Liver (tissue), 9 donors: ENCODE data around the gene SNX14. TPM values are rescaled to one million over a fixed set of nuclear protein-coding genes. Genes with fewer than 3 reads are reported as not detected.
A peak's percentile ranks its signal among the peaks of the same experiment; 100 is the strongest.

ENCODE experiments used
- DNase-seq: peaks from one replicate; pipeline ENCODE4 v3.0.0-alpha.2; 2017; ENCODE audit warnings: low spot score
- H3K27ac ChIP-seq, 2 donors: one replicate each; pipeline ENCODE4 v1.7.0; 2013; ENCODE audit warnings: inconsistent platforms in 2 of 2, low read length in 2 of 2, control low read depth in 1 of 2, low read depth in 1 of 2, mild to moderate bottlenecking in 1 of 2
- H3K27me3 ChIP-seq, 4 donors: one replicate each; pipeline versions ENCODE4 v1.6.1 to v1.7.0; 2013; ENCODE audit warnings: low read length in 3 of 4, inconsistent platforms in 1 of 4, mild to moderate bottlenecking in 1 of 4, moderate library complexity in 1 of 4; ENCODE audit not compliant: control insufficient read depth in 4 of 4, insufficient read depth in 4 of 4
- H3K36me3 ChIP-seq, 4 donors: one replicate each; pipeline versions ENCODE4 v1.6.1 to v1.7.0; 2013; ENCODE audit warnings: low read length in 3 of 4, mild to moderate bottlenecking in 3 of 4, low read depth in 1 of 4, moderate library complexity in 1 of 4; ENCODE audit not compliant: control insufficient read depth in 4 of 4, insufficient read depth in 3 of 4
- H3K4me1 ChIP-seq, 4 donors: one replicate each; pipeline versions ENCODE4 v1.6.1 to v1.7.0; 2013; ENCODE audit warnings: low read length in 3 of 4, mild to moderate bottlenecking in 3 of 4, moderate library complexity in 1 of 4; ENCODE audit not compliant: control insufficient read depth in 4 of 4, insufficient read depth in 4 of 4
- H3K4me3 ChIP-seq, 3 donors: one replicate each; pipeline versions ENCODE4 v1.6.1 to v1.7.0; 2013; ENCODE audit warnings: low read length in 3 of 3, control low read depth in 1 of 3, low read depth in 1 of 3, mild to moderate bottlenecking in 1 of 3
- H3K9ac ChIP-seq, 2 donors: one replicate each; pipeline ENCODE4 v1.7.0; 2013; ENCODE audit warnings: low read length in 2 of 2, mild to moderate bottlenecking in 2 of 2, moderate library complexity in 2 of 2, control low read depth in 1 of 2, low read depth in 1 of 2
- H3K9me3 ChIP-seq, 4 donors: one replicate each; pipeline versions ENCODE4 v1.6.1 to v1.7.0; 2013; ENCODE audit warnings: low read length in 3 of 4; ENCODE audit not compliant: control insufficient read depth in 4 of 4
- EGR1 ChIP-seq, 2 donors: IDR thresholded peaks; 2 replicates each; pipeline ENCODE4 v1.6.1; 2016 to 2018; ENCODE audit warnings: antibody characterized with exemption in 2 of 2, low read depth in 2 of 2
- FOXA1 ChIP-seq: IDR thresholded peaks from 2 replicates; pipeline ENCODE4 v1.6.1; 2016; ENCODE audit warnings: antibody characterized with exemption
- FOXA2 ChIP-seq: IDR thresholded peaks from 2 replicates; pipeline ENCODE4 v1.6.1; 2016; ENCODE audit warnings: antibody characterized with exemption
- HNF4A ChIP-seq, 2 donors: conservative IDR thresholded peaks; 2 replicates each; pipeline ENCODE4 v1.6.1; 2016; ENCODE audit warnings: antibody characterized with exemption in 2 of 2, mild to moderate bottlenecking in 2 of 2
- HNF4G ChIP-seq: IDR thresholded peaks from 2 replicates; pipeline ENCODE4 v1.6.1; 2016; ENCODE audit warnings: antibody characterized with exemption
- JUND ChIP-seq, 2 donors: IDR thresholded peaks; 2 replicates each; pipeline ENCODE4 v1.6.1; 2016; ENCODE audit warnings: antibody characterized with exemption in 2 of 2
- MAX ChIP-seq: IDR thresholded peaks from 2 replicates; pipeline ENCODE4 v1.6.1; 2016; ENCODE audit warnings: antibody characterized with exemption
- NR2F2 ChIP-seq: IDR thresholded peaks from 2 replicates; pipeline ENCODE4 v1.6.1; 2016; ENCODE audit warnings: antibody characterized with exemption
- RAD21 ChIP-seq, 2 donors: IDR thresholded peaks; 2 replicates each; pipeline ENCODE4 v1.6.1; 2016; ENCODE audit warnings: antibody characterized with exemption in 2 of 2, mild to moderate bottlenecking in 2 of 2
- REST ChIP-seq: IDR thresholded peaks from 2 replicates; pipeline ENCODE4 v1.6.1; 2016; ENCODE audit warnings: antibody characterized with exemption, mild to moderate bottlenecking
- RXRA ChIP-seq, 2 donors: IDR thresholded peaks; 2 replicates each; pipeline ENCODE4 v1.6.1; 2017 to 2018; ENCODE audit warnings: antibody characterized with exemption in 2 of 2, mild to moderate bottlenecking in 1 of 2
- SP1 ChIP-seq: IDR thresholded peaks from 2 replicates; pipeline ENCODE4 v1.6.1; 2018; ENCODE audit warnings: antibody characterized with exemption, mild to moderate bottlenecking
- YY1 ChIP-seq: IDR thresholded peaks from 2 replicates; pipeline ENCODE4 v1.6.1; 2016; ENCODE audit warnings: antibody characterized with exemption, mild to moderate bottlenecking
- WGBS: extraction: QIAGEN DNeasy Blood & Tissue Kit; methylation state at CpG from one replicate; pipeline ENCODE4 v1.1.7; 2013; 5-methylcytosine and 5-hydroxymethylcytosine counted together
- polyA plus RNA-seq, 2 donors: library from polyadenylated mRNA; stranded (reverse) in 1 of 2; unstranded in 1 of 2; fragments of 200-250 nt in 1 of 2; fragments of >200 nt in 1 of 2; fragmentation: Nextera tagmentation in 1 of 2; extraction: Ambion mirVana in 1 of 2; gene quantifications; one replicate each; pipeline versions ENCODE4 v1.2.1 to v1.2.3, GENCODE V29; 2013 to 2015
- total RNA-seq, 2 donors: library from RNA; depleted of rRNA; stranded (reverse); fragments of >200 nt; gene quantifications; one replicate each; pipeline ENCODE4 v1.2.3, GENCODE V29; 2014
- TF ChIP-seq, protein P1 (sequence below): fragments of 150-350 bp; IDR thresholded peaks from 2 replicates; pipeline ENCODE4 v1.5.1; 2017; ENCODE audit warnings: improper control_type of control experiment, low read depth, low read length; ENCODE audit not compliant: missing input control
- TF ChIP-seq, protein P2 (sequence below): IDR thresholded peaks from 2 replicates; pipeline ENCODE4 v1.6.1; 2016; ENCODE audit warnings: antibody characterized with exemption
- donor health status: healthy.
- donor health status: healthy.
- donor health status: healthy.
- donor health status: healthy.
- donor health status: healthy.

SNX14 gene
- total and polyA plus RNA-seq, 4 donors = 30.5 to 79.1 (median 52.7) TPM

- TF ChIP-seq, protein P1, sequence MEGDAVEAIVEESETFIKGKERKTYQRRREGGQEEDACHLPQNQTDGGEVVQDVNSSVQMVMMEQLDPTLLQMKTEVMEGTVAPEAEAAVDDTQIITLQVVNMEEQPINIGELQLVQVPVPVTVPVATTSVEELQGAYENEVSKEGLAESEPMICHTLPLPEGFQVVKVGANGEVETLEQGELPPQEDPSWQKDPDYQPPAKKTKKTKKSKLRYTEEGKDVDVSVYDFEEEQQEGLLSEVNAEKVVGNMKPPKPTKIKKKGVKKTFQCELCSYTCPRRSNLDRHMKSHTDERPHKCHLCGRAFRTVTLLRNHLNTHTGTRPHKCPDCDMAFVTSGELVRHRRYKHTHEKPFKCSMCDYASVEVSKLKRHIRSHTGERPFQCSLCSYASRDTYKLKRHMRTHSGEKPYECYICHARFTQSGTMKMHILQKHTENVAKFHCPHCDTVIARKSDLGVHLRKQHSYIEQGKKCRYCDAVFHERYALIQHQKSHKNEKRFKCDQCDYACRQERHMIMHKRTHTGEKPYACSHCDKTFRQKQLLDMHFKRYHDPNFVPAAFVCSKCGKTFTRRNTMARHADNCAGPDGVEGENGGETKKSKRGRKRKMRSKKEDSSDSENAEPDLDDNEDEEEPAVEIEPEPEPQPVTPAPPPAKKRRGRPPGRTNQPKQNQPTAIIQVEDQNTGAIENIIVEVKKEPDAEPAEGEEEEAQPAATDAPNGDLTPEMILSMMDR = no peak
- TF ChIP-seq NR2F2 (no peak), JUND (IDR thresholded peaks at IDR 0.05) (no peak), FOXA2 (no peak), MAX (no peak), HNF4G (no peak), HNF4A (conservative IDR thresholded peaks at IDR 0.05) (no peak), EGR1 (IDR thresholded peaks at IDR 0.05; ENCODE audit: low read depth in 2 of 2) (no peak)
- TF ChIP-seq, protein P2, sequence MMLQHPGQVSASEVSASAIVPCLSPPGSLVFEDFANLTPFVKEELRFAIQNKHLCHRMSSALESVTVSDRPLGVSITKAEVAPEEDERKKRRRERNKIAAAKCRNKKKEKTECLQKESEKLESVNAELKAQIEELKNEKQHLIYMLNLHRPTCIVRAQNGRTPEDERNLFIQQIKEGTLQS = no peak
These were observed 128.9 kb downstream of the SNX14 start (continued) for GRCh38 chr6:85464722-85465150.

GRCh38 chr6:85464260-85464644 is 129.4 kb downstream of the SNX14 start:
- 71% methylated on average over 4 of the region's 4 CpGs for WGBS
- no peak overlapping the region for H3K9ac ChIP-seq

GRCh38 chr6:85463621-85464259 is 129.9 kb downstream of the SNX14 start:
- H3K4me1 ChIP-seq = peaks cover 12 to 41% (median 34%) of the 10 kb centered on the region in 4 donors
- 65% methylated on average over 4 of the region's 4 CpGs for WGBS

More at GRCh38 chr6:85464260-85464644, 129.4 kb downstream of the SNX14 start:
- H3K27ac ChIP-seq = peak overlapping the region in 1 of 2 donors; percentile 2
- peaks cover 0 to 18% (median 14%) of the 10 kb centered on the region in 4 donors for H3K36me3 ChIP-seq
- peaks cover 11 to 37% (median 31%) of the 10 kb centered on the region in 4 donors for H3K4me1 ChIP-seq
- H3K27me3 ChIP-seq = no peaks in the 10 kb centered on the region
- no peak overlapping the region for H3K4me3 ChIP-seq
- DNase-seq = no peak
- H3K9me3 ChIP-seq = no peaks in the 10 kb centered on the region
- TF ChIP-seq SP1 = peak; percentile 13
- TF ChIP-seq HNF4G = no peak
- TF ChIP-seq, protein P2 = no peak
- peak in 1 of 2 donors; percentile 1 for TF ChIP-seq RAD21 (IDR thresholded peaks at IDR 0.05)

GRCh38 chr6:85462673-85463072 is 131.0 kb downstream of the SNX14 start:
- Histone ChIP-seq H3K9me3 (no peaks in the 10 kb centered on the region), H3K27ac (peak overlapping the region; percentile 4 to 78), H3K27me3 (no peaks in the 10 kb centered on the region), H3K9ac (no peak overlapping the region), H3K36me3 (peaks cover 0 to 10% (median 8%) of the 10 kb centered on the region in 4 donors), H3K4me3 (no peak overlapping the region), H3K4me1 (peaks cover 12 to 51% (median 40%) of the 10 kb centered on the region in 4 donors)
- DNase-seq = no peak
- TF ChIP-seq, protein P1 = no peak
- TF ChIP-seq HNF4G = no peak
- no peak for TF ChIP-seq SP1
- TF ChIP-seq YY1 = no peak
- no peak for TF ChIP-seq REST
- TF ChIP-seq FOXA1 = no peak
- TF ChIP-seq RXRA (IDR thresholded peaks at IDR 0.05) = no peak
- TF ChIP-seq, protein P2 = no peak
- TF ChIP-seq FOXA2 = no peak
- 44% methylated on average over 2 of the region's 2 CpGs for WGBS

More at GRCh38 chr6:85463621-85464259, 129.9 kb downstream of the SNX14 start:
- peaks cover 0 to 15% (median 12%) of the 10 kb centered on the region in 4 donors for H3K36me3 ChIP-seq
- H3K27ac ChIP-seq = no peak overlapping the region
- no peaks in the 10 kb centered on the region for H3K9me3 ChIP-seq
- H3K9ac ChIP-seq = peak overlapping the region in 1 of 2 donors; percentile 18
- no peaks in the 10 kb centered on the region for H3K27me3 ChIP-seq
- H3K4me3 ChIP-seq = no peak overlapping the region
- no peak for DNase-seq
- no peak for TF ChIP-seq NR2F2
- peak in 1 of 2 donors; percentile 22 for TF ChIP-seq HNF4A (conservative IDR thresholded peaks at IDR 0.05)
- TF ChIP-seq RAD21 (IDR thresholded peaks at IDR 0.05) = peak in 1 of 2 donors; percentile 24
